GM12878 (cell line): Measurements from ENCODE around the gene ARAP2. TPM values are rescaled to one million over a fixed set of nuclear protein-coding genes. Genes with fewer than 3 reads are reported as not detected.

Experiments
- ATF7 ChIP-seq: fragments of 450-650 bp; IDR thresholded peaks from 2 replicates; pipeline ENCODE4 v1.6.1; 2016; ENCODE audit warnings: low read depth, mild to moderate bottlenecking
- BCLAF1 ChIP-seq: fragments of 450-650 bp; IDR thresholded peaks from 2 replicates; pipeline ENCODE4 v1.6.1; 2017; ENCODE audit warnings: antibody characterized with exemption, mild to moderate bottlenecking, moderate library complexity
- DPF2 ChIP-seq: fragments of 450-650 bp; IDR thresholded peaks from 2 replicates; pipeline ENCODE4 v1.6.1; 2017; ENCODE audit warnings: mild to moderate bottlenecking
- EZH2 ChIP-seq: IDR thresholded peaks from 2 replicates; pipeline ENCODE4 v1.6.1; 2012; ENCODE audit warnings: low read depth, mild to moderate bottlenecking, control low read depth, inconsistent platforms, low read length, borderline replicate concordance; ENCODE audit not compliant: control insufficient read depth
- FOS ChIP-seq: IDR thresholded peaks from 3 replicates; pipeline ENCODE4 v1.6.1; 2011; ENCODE audit warnings: borderline replicate concordance; ENCODE audit not compliant: insufficient read length; ENCODE audit errors: extremely low read depth
- MEF2B ChIP-seq: fragments of 450-650 bp; IDR thresholded peaks from 2 replicates; pipeline ENCODE4 v1.6.1; 2018; ENCODE audit warnings: mild to moderate bottlenecking, moderate library complexity; ENCODE audit not compliant: partially characterized antibody, poor library complexity, severe bottlenecking
- MTA2 ChIP-seq: fragments of 450-650 bp; IDR thresholded peaks from 2 replicates; pipeline ENCODE4 v1.6.1; 2016; ENCODE audit warnings: low read depth, mild to moderate bottlenecking, moderate library complexity
- NKRF ChIP-seq: fragments of 450-650 bp; conservative IDR thresholded peaks from 2 replicates; pipeline ENCODE4 v1.6.1; 2017; ENCODE audit warnings: mild to moderate bottlenecking, moderate library complexity
- RAD51 ChIP-seq: fragments of 450-650 bp; IDR thresholded peaks from 2 replicates; pipeline ENCODE4 v1.6.1; 2016; ENCODE audit warnings: moderate library complexity, mild to moderate bottlenecking, inconsistent platforms
- SIX5 ChIP-seq: IDR thresholded peaks from 2 replicates; pipeline ENCODE4 v1.6.1; 2011; ENCODE audit warnings: mild to moderate bottlenecking, low read depth, low read length, moderate library complexity; ENCODE audit not compliant: severe bottlenecking
- SMC3 ChIP-seq: IDR thresholded peaks from 2 replicates; pipeline ENCODE4 v1.6.1; 2011; ENCODE audit warnings: low read length, improper control_type of control experiment, borderline replicate concordance
- TARDBP ChIP-seq: IDR thresholded peaks from 2 replicates; pipeline ENCODE4 v1.6.1; 2016; ENCODE audit warnings: borderline replicate concordance
- TCF7 ChIP-seq: IDR thresholded peaks from 2 replicates; pipeline ENCODE4 v1.6.1; 2014; ENCODE audit warnings: antibody characterized with exemption, borderline replicate concordance
- YBX1 ChIP-seq: fragments of 450-650 bp; IDR thresholded peaks from 2 replicates; pipeline ENCODE4 v1.6.1; 2016; ENCODE audit warnings: antibody characterized with exemption
- YY1 ChIP-seq: IDR thresholded peaks from 2 replicates; pipeline ENCODE4 v1.6.1; 2011; ENCODE audit warnings: low read depth, mild to moderate bottlenecking, low read length
- ZNF384 ChIP-seq: IDR thresholded peaks from 2 replicates; pipeline ENCODE4 v1.6.1; 2012; ENCODE audit warnings: low read depth, mild to moderate bottlenecking, low read length, improper control_type of control experiment, borderline replicate concordance
- ZNF592 ChIP-seq: fragments of 450-650 bp; IDR thresholded peaks from 2 replicates; pipeline ENCODE4 v1.6.1; 2017; ENCODE audit warnings: mild to moderate bottlenecking, moderate library complexity
- polyA plus RNA-seq, 11 experiments: library from polyadenylated mRNA; depleted of rRNA in 4 of 11; unstranded in 6 of 11; stranded (reverse) in 5 of 11; fragments of >200 nt; fragmentation: Nextera tagmentation in 4 of 11; fragmentation: Illumina TruSeq in 1 of 11; extraction: Ambion mirVana in 4 of 11; extraction: Trizol in 1 of 11; gene quantifications; 1 replicate in 1 of 11; 2 replicates in 10 of 11; pipeline versions ENCODE4 v1.2.1 to v1.2.3, GENCODE V29; 2011 to 2016; ENCODE audit warnings: inconsistent platforms in 2 of 11, missing spikeins in 2 of 11, low read depth in 1 of 11
- total RNA-seq, 4 experiments: library from RNA; depleted of rRNA in 3 of 4; stranded (reverse); fragments of >200 nt in 3 of 4; fragmentation: Illumina TruSeq in 1 of 4; extraction: Trizol in 1 of 4; gene quantifications; 2 replicates each; pipeline versions ENCODE4 v1.2.1 to v1.2.3, GENCODE V29; 2013 to 2021
- TF ChIP-seq, protein P1 (sequence below): fragments of 450-650 bp; formaldehyde crosslinking; IDR thresholded peaks from 2 replicates; pipeline ENCODE4 v1.4.0; 2022; ENCODE audit warnings: mild to moderate bottlenecking, moderate library complexity

ARAP2 gene
- total and polyA plus RNA-seq, 10 of the 15 experiments (the other 5 are each of a cell fraction or from before 2014, with no cell fraction given): 5.4 to 36.1 (median 12.2) TPM

- TF ChIP-seq, protein P1, sequence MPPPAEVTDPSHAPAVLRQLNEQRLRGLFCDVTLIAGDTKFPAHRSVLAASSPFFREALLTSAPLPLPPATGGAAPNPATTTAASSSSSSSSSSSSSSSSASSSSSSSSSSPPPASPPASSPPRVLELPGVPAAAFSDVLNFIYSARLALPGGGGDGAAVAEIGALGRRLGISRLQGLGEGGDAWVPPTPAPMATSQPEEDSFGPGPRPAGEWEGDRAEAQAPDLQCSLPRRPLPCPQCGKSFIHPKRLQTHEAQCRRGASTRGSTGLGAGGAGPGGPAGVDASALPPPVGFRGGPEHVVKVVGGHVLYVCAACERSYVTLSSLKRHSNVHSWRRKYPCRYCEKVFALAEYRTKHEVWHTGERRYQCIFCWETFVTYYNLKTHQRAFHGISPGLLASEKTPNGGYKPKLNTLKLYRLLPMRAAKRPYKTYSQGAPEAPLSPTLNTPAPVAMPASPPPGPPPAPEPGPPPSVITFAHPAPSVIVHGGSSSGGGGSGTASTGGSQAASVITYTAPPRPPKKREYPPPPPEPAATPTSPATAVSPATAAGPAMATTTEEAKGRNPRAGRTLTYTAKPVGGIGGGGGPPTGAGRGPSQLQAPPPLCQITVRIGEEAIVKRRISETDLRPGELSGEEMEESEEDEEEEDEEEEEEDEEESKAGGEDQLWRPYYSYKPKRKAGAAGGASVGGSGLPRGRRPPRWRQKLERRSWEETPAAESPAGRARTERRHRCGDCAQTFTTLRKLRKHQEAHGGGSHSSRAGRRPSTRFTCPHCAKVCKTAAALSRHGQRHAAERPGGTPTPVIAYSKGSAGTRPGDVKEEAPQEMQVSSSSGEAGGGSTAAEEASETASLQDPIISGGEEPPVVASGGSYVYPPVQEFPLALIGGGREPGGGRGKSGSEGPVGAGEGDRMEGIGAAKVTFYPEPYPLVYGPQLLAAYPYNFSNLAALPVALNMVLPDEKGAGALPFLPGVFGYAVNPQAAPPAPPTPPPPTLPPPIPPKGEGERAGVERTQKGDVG: no peak
- TF ChIP-seq ZNF592: no peak
- no peak for TF ChIP-seq MTA2
- no peak for TF ChIP-seq FOS
- TF ChIP-seq SMC3: no peak
- TF ChIP-seq YBX1: no peak
- no peak for TF ChIP-seq NKRF
- TF ChIP-seq ZNF384: no peak
- TF ChIP-seq DPF2: no peak
- TF ChIP-seq ATF7: no peak
- 0 out of 2 replicates have a peak, but pooled peaks have one; percentile 46 for TF ChIP-seq YY1
- TF ChIP-seq RAD51: no peak
- TF ChIP-seq EZH2: no peak
- TF ChIP-seq MEF2B: no peak
- TF ChIP-seq TCF7: no peak
- no peak for TF ChIP-seq BCLAF1
- TF ChIP-seq SIX5: no peak
- TF ChIP-seq TARDBP: no peak
Observed at GRCh38 chr4:36209941-36210649, 34.2 kb downstream of the ARAP2 start (continued).
